ENCODE measurements around the gene SERPINA9. TPM values are rescaled to one million over a fixed set of nuclear protein-coding genes. Genes with fewer than 3 reads are reported as not detected.

Gene SERPINA9, protein sequence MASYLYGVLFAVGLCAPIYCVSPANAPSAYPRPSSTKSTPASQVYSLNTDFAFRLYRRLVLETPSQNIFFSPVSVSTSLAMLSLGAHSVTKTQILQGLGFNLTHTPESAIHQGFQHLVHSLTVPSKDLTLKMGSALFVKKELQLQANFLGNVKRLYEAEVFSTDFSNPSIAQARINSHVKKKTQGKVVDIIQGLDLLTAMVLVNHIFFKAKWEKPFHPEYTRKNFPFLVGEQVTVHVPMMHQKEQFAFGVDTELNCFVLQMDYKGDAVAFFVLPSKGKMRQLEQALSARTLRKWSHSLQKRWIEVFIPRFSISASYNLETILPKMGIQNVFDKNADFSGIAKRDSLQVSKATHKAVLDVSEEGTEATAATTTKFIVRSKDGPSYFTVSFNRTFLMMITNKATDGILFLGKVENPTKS
- total RNA-seq, result not detected
- not detected for polyA plus RNA-seq
- long read RNA-seq, donor 1, result 0 reads
- long read RNA-seq, donor 2, result 0 reads

- no peak within 1 kb of the TSS for H3K4me3 ChIP-seq
- H3K27ac ChIP-seq, result no peak within 1 kb of the TSS
- 48 to 68% (median 62%) methylated on average over 2 of the region's 2 CpGs for WGBS, 3 donors
- DNase-seq (no peak), ATAC-seq (no peak)
- H3K4me1 ChIP-seq, result no peaks in the 10 kb centered on the region
- no peaks in the 10 kb centered on the region for H3K36me3 ChIP-seq (ENCODE audit: insufficient read depth in 1 of 2, low read depth in 1 of 2)
- TF ChIP-seq, protein P1, sequence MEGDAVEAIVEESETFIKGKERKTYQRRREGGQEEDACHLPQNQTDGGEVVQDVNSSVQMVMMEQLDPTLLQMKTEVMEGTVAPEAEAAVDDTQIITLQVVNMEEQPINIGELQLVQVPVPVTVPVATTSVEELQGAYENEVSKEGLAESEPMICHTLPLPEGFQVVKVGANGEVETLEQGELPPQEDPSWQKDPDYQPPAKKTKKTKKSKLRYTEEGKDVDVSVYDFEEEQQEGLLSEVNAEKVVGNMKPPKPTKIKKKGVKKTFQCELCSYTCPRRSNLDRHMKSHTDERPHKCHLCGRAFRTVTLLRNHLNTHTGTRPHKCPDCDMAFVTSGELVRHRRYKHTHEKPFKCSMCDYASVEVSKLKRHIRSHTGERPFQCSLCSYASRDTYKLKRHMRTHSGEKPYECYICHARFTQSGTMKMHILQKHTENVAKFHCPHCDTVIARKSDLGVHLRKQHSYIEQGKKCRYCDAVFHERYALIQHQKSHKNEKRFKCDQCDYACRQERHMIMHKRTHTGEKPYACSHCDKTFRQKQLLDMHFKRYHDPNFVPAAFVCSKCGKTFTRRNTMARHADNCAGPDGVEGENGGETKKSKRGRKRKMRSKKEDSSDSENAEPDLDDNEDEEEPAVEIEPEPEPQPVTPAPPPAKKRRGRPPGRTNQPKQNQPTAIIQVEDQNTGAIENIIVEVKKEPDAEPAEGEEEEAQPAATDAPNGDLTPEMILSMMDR (IDR thresholded peaks at IDR 0.05), result no peak
- H3K9me3 ChIP-seq, result no peaks in the 10 kb centered on the region
- H3K27me3 ChIP-seq (ENCODE audit: insufficient read depth in 3 of 3, low read length in 2 of 3), result peaks cover 0 to 3% (median 0%) of the 10 kb centered on the region in 3 donors
- intact Hi-C loops (cut with DNase I), result no loop called here
Measured at GRCh38 chr14:94476023-94476422, at the start of gene SERPINA9. SERPINA9 (minus strand) TSS chr14:94476197; CDS start chr14:94469840, 6,357 bp downstream.

DNA sequence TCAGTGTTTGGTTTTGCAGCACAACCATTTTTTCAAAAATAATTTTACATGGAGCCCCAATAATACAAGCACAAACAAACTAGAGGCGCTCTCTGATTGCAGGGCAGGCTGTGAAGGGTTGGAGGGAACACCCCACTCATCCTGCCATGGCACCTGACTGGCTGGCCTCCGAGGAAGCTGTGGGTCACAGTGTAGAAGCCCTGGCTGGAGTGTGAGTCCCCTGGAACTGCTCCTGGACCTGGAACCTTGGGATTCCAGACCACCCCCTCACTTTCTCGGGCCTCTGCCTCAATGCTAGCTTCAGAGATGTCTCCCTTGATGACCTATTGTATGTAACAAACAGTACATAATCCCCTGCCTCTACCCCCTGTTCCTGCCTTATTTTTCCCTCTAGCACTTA, 48.1 kb upstream of the SERPINA9 start:
- intact Hi-C loops (cut with DNase I), result no loop called here
- Histone ChIP-seq H3K27ac (no peak overlapping the region), H3K36me3 (ENCODE audit: insufficient read depth in 1 of 2, low read depth in 1 of 2) (no peaks in the 10 kb centered on the region), H3K9me3 (no peaks in the 10 kb centered on the region), H3K4me1 (no peaks in the 10 kb centered on the region), H3K4me3 (no peak overlapping the region), H3K27me3 (ENCODE audit: insufficient read depth in 3 of 3, low read length in 2 of 3) (peaks cover 0 to 3% (median 2%) of the 10 kb centered on the region in 3 donors)
- TF ChIP-seq, protein P1 (IDR thresholded peaks at IDR 0.05), result no peak
- DNase-seq (no peak), ATAC-seq (no peak)
- 65 to 70% (median 66%) methylated on average over 3 of the region's 3 CpGs for WGBS, 3 donors

DNA sequence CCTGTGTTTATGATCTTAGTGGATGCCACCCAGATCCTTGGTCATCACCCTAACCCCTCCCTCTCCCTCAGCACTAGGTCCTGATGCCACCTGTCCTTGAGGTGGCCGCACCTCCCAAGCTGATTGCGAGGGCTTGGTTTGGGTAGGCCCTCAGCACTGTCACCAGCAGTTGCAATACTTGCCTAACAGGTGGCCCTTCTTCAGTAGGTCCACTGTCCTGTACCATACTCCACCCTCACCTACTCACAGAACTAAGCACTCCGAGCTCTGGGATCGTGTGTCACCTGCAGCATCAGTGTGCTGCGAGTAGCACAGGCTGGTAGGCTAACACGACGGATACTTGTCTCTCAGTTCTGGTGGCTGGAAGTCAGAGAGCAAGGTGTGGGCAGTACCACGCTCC, 47.3 kb upstream of the SERPINA9 start:
- H3K36me3 ChIP-seq (ENCODE audit: insufficient read depth in 1 of 2, low read depth in 1 of 2), result no peaks in the 10 kb centered on the region
- no peaks in the 10 kb centered on the region for H3K9me3 ChIP-seq
- no peaks in the 10 kb centered on the region for H3K4me1 ChIP-seq
- intact Hi-C loops (cut with DNase I), result no loop called here
- WGBS, 3 donors, result 79 to 88% (median 85%) methylated on average over 8 of the region's 8 CpGs
- TF ChIP-seq, protein P1 (IDR thresholded peaks at IDR 0.05), result no peak
- H3K27ac ChIP-seq, result no peak overlapping the region
- no peak overlapping the region for H3K4me3 ChIP-seq
- ATAC-seq (no peak), DNase-seq (no peak)
- peaks cover 0 to 3% (median 2%) of the 10 kb centered on the region in 3 donors for H3K27me3 ChIP-seq (ENCODE audit: insufficient read depth in 3 of 3, low read length in 2 of 3)

GRCh38 chr14:94522115-94522724, 46.2 kb upstream of the SERPINA9 start:
- 83 to 84% (median 83%) methylated on average over 7 of the region's 7 CpGs for WGBS, 3 donors
- no peak for DNase-seq

More at GRCh38 chr14:94522115-94522724, 46.2 kb upstream of the SERPINA9 start:
- ATAC-seq, result no peak
- intact Hi-C loops (cut with DNase I), result no loop called here
- H3K27ac ChIP-seq, result no peak overlapping the region
- H3K9me3 ChIP-seq, result no peaks in the 10 kb centered on the region
- peaks cover 0 to 3% (median 2%) of the 10 kb centered on the region in 3 donors for H3K27me3 ChIP-seq (ENCODE audit: insufficient read depth in 3 of 3, low read length in 2 of 3)
- H3K4me3 ChIP-seq, result no peak overlapping the region
- no peaks in the 10 kb centered on the region for H3K36me3 ChIP-seq (ENCODE audit: insufficient read depth in 1 of 2, low read depth in 1 of 2)
- no peaks in the 10 kb centered on the region for H3K4me1 ChIP-seq
- TF ChIP-seq, protein P1 (IDR thresholded peaks at IDR 0.05), result no peak
